Glomerular endothelial cell (primary cell): ENCODE data around the gene PPP1R1B. TPM values are rescaled to one million over a fixed set of nuclear protein-coding genes. Genes with fewer than 3 reads are reported as not detected.

Source experiments
- DNase-seq: peaks from one replicate; pipeline ENCODE4 v3.0.0-alpha.2; 2011; ENCODE audit warnings: low read depth, low spot score; ENCODE audit errors: extremely low read depth
- total RNA-seq: library from RNA; depleted of rRNA; stranded (reverse); fragments of >200 nt; gene quantifications from 2 replicates; pipeline ENCODE4 v1.2.3, GENCODE V29; 2015

Gene PPP1R1B
- total RNA-seq, 1 donor from 2014 or later: not detected

DNA sequence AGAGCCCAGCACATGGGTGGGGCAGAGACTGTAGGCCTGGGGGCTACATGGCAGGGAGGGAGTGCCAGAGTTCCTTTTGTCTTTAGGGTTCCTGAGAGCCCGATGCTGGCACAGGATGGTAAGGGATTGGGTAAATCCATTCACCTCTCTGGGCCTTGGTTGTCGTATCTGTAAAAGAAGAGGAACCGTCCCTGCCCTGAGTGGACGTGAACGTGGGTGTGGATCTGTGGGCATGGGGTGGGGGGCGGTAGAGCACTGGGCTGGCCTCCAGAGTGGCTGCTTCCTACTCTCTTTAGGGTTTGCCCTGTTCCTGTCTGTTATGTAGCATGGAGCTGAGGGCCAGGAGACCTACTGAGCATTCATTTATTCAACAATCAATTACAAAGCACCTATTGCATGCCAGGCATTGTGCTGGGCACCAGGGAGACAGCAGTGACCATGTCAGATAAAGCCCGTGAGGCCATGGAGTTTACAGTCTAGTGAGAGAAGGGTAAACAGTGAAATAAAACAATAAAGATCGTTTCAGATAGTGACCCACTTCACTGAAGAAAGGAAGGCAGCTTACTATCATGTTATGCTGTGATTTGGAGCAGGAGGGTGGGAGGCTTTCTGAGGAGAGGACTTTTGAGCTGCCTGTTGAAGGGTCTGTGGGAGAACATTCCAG lies 25.3 kb downstream of the PPP1R1B start:
- DNase-seq: no peak

DNA sequence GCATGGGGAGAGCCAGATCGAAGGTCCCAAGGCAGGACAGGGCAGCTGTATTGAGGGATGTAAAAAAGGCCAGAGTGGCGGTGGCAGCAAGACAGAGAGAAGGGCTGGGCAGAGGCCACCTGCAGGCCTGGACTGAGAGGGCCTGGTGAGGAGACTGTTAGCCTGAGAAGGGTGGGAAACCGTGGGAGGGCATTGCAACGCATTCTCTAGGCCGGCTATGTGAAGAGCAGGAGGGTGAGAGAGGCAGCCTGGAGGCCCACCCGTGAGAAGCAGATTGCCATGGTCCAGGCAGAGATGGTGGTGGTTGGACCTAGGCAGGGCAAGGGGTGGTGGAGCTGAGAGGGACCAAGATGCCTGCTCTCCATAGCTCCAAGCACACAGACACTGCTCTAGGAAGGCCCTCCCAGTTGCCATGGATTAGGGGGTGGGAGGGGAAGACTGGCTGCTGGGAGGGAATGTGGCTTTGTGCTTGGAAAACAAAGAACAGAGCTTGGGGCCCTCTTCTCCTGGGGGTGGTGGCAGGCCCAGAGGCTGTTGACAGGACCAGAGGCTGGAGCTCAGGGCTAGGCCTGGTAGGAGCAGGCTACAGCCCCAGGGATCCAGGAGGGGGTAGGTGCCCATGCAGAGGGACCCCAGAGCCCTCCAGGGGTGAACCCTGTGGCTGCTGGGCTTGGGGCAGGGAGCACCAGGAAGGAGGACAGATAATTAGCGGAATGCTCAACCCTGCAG lies 26.0 kb downstream of the PPP1R1B start:
- no peak for DNase-seq

DNA sequence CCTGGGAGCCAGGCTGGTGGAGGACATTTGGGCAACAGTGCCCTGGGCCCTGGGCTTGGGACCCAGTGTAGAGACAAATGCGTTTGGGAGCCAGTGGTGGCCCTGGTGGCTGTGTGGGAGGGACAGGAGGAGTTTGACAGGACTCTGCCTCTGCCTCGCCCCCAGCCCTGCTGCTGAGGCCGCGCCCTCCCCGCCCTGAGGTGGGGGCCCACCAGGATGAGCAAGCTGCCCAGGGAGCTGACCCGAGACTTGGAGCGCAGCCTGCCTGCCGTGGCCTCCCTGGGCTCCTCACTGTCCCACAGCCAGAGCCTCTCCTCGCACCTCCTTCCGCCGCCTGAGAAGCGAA lies 26.5 kb downstream of the PPP1R1B start:
- no peak for DNase-seq

DNA sequence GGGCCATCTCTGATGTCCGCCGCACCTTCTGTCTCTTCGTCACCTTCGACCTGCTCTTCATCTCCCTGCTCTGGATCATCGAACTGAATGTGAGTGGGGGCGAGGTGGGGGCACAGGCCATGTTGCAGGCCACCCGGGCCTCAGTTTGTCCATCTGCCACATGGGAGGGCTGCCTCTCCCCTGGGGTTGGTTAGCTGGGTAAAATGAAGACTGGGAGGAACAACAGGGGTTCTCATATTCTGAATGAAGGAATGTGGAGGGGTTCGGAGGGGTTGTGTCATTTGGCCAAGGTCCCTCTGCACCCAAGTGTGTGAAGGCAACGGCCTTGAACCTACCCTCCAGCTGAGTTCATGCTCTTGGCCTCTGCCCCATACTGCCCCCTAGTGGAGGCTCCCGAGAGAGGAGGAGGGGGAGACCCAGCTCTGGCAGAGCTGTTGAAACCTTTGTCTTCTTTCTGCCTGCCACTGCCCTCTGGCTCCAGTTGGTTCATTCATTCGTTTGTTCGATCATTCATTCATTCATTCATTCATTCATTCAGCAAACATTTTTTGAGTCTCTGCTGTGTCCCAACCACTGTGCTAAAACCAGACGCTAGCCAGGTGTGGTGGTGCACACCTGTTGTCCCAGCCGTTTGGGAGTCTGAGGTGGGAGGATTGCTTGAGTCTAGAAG lies 27.0 kb downstream of the PPP1R1B start:
- no peak for DNase-seq

DNA sequence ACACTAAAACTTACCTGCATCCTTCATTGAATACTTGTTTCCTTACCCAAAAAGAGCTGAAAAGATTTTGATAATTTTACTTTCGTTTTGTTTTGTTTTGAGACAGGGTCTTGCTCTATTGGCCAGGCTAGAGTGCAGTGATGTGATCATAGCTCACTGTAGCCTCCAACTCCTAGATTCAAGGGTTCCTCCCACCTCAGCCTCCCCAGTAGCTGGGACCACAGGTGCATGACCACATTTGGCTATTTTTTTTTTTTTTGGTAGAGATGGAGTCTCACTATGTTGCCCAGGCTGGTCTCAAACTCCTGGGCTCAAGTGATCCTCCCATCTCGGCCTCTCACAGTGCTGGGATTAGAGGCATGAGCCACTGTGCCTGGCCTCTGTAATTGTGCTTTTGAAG lies 28.4 kb downstream of the PPP1R1B start:
- DNase-seq: no peak

DNA sequence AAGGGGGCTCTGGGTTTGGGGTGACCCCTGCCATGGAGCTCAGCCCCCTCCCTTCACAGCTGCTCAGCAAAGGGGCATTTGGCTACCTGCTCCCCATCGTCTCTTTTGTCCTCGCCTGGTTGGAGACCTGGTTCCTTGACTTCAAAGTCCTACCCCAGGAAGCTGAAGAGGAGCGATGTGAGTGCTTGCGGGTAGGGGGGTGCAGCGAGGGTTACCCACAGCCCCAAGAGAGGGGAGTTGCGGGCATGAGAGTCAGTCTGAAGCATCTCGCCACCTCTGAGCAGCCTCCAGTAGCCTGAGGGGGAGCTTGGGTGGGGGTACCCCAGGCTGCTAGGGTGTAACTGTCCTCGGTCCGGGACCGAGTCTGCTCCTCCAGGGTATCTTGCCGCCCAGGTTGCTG lies 31.6 kb downstream of the PPP1R1B start:
- DNase-seq: no peak

DNA sequence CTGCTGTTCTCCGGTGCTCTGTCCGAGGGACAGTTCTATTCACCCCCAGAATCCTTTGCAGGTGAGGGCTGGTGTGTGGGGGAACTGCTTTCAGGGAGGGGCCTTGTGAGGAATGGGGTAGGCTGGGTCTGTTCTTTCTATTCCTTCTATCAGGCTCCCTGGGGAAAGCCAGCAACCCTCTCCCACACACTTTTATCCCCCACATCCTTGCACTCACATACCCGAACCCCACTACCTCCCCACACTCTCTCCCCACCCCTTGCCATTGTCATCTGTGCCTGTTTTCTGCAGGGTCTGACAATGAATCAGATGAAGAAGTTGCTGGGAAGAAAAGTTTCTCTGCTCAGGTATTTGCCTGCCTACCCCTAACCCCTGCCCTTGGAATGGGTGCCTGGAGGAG lies 32.0 kb downstream of the PPP1R1B start:
- no peak for DNase-seq

DNA sequence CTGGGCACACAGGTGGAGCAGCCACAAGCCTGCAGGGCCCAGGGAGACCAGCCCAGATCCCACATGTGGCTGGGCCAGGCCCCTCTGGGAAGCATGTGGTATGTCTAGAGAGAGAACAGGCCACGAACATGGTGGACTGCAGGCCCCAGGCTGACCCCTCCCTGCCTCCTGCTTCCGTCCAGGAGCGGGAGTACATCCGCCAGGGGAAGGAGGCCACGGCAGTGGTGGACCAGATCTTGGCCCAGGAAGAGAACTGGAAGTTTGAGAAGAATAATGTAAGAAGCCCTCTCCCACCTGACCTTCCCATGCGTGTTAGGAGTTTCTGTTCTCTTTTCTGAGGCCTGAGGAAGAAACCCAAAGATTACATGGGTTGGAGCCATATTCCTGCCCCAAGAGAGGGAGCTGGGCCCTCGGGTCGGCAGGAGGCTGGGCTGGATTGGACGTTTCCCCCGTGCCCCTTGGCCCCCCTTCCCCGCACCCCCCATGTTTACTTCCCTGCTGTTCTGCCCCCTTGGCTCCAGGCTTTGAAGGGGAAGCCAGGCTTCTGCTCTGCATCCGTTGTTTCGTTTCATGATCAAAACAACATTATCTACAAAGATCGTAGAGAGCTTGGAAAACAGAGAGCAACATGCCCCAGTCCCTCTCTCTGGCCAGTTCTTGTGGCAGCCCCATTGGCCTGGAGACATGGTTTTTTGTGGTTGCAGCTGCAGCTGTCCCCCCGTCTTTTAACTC lies 32.7 kb downstream of the PPP1R1B start:
- DNase-seq: no peak

DNA sequence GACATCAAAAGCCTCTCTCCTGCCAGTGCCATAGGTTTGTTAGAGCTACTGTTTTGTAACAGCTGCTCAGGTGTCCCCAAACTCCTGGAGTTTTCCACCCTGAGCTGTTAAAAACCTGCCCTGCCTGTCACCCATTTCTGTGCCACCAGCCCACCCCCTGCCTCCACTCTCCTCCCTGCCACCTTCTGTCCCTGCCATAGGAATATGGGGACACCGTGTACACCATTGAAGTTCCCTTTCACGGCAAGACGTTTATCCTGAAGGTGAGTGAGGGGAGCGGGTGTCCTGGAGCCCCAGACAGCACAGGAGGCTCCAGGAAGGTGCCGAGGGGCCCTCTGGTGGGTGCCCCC lies 33.2 kb downstream of the PPP1R1B start:
- DNase-seq: no peak

DNA sequence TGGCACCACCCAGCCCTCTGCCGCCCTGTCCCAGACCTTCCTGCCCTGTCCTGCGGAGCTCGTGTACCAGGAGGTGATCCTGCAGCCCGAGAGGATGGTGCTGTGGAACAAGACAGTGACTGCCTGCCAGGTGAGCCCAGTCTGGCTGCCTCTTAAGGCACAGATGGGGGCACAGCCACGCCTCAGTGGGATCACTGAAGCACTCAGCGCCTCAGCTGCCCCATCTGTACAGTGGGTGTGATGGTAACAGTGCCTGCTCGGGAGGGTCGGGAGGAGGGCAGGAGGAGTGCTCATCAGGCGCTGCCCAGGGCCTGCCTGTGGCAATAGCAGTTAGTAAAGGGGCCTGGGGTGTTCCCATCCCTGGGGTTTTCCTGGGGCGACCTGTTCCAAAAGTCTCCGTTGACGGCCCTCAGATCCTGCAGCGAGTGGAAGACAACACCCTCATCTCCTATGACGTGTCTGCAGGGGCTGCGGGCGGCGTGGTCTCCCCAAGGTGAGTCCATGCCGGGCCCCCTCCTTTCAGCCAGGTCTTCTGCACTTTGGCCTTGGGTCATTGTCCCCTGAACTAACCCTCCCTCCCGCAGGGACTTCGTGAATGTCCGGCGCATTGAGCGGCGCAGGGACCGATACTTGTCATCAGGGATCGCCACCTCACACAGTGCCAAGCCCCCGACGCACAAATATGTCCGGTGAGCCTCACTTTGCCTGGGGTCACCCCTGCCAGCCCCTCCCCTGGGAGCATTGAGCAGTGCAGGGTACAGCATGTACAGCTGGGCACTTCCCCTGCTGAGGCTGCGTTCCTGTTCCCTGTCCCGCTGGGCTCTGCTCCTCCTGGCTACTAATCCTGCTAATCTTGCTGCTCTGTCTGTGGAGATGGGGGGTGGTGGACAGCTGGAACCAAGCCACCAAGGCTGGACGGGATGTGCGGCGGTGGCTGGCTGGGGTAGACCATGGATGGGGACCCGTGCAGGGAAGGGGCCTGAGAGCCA lies 33.9 kb downstream of the PPP1R1B start:
- no peak for DNase-seq

DNA sequence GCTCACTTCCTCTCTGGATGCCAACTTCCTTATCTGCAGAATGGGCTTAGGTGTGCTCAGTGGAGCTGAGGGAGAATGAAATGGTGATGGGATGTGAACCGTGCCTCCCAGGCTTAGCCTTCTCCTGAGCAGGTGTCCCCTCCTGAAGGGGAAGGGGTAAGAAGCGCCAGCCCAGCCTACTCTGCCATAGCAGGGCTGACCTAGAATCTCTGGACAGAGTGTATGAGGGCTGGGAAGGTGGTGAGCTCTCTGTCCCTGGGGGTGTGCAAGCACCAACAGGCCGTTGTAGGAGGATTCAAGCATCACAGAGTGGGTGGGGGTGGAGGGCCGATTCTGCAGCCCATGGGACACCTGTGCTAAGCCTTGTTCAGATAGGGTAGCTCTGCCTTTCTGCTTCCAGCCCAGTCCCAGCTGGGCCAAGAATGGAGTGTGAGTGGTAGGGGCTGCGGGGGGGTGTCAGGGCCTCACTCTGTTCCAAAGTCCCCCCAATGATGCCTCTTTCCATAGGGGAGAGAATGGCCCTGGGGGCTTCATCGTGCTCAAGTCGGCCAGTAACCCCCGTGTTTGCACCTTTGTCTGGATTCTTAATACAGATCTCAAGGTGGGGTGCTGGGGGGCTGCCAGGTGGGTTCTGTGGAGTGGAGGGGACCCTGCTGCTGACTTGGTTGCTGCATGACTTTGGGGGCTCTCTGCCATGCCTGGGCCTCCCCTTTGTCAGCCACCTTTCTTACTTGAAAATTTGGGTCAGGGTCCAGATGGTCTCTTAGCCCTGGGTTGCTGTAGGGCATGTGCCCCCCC lies 35.2 kb downstream of the PPP1R1B start:
- no peak for DNase-seq

DNA sequence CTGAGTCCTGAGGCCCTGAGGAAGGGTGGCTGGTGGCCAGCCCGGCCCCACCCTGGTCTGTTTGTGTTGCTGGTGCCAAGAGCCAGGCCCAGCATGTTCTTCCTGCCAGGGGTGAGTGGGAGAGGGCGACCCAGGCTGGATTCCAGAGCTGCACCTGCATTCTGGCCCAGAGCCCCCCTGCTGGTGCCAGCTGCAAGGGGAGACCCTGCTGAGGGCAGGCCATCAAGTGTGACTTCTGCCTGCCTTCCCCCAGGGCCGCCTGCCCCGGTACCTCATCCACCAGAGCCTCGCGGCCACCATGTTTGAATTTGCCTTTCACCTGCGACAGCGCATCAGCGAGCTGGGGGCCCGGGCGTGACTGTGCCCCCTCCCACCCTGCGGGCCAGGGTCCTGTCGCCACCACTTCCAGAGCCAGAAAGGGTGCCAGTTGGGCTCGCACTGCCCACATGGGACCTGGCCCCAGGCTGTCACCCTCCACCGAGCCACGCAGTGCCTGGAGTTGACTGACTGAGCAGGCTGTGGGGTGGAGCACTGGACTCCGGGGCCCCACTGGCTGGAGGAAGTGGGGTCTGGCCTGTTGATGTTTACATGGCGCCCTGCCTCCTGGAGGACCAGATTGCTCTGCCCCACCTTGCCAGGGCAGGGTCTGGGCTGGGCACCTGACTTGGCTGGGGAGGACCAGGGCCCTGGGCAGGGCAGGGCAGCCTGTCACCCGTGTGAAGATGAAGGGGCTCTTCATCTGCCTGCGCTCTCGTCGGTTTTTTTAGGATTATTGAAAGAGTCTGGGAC lies 36.0 kb downstream of the PPP1R1B start:
- DNase-seq: no peak

DNA sequence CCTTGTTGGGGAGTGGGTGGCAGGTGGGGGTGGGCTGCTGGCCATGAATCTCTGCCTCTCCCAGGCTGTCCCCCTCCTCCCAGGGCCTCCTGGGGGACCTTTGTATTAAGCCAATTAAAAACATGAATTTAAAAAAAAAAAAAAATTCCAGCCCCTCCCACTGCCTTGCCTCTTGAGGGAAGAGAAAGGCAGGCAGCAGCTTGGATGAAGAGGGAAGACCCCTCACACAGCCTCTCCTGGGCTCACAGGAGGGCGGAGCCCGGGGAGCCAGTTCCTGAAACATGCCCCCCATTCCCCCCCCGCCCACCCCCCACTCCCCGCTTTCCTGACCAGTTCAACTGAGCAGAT lies 36.6 kb downstream of the PPP1R1B start:
- no peak for DNase-seq

DNA sequence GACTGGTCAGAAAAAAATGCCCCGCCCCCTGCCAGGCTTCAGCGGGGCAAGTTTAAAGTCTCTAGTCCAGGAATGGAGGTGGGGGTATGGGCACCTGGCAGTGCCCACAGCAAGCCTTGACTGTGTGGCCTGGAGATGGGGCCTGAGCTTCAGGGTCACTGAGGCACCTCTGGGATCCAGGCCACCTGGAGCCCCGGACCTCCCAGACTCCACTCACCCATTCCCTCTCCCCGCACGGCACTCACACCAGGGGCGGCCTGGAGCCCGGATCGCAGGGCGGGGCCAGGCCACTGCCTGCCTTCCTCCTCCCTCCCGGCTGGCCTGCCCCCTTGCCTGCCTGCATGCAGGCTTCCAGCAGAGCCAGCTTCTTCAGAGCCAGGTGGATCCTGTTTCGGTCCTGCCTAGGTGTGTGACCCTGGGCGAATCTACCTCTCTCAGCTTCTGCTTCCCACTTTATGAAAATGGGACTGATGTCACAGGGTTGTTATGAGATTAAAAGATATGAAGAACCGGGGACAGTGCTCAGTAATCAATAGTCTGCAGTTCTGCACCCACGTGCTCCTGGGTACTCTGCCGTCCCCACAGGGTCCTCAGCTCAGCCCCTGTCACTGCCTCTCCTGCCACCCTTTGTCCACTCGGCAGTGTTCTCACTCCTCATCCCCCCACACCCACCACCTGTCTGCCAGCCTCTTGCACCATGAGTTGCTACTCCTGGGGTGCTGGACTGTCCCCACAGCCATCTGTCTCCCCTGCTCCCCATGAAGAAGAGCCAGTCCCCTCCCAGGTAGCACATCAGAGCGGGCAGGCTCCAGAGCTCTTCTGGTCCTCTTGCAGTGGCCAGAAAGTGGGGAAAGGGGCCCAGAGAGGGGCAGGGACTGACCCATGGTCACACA lies 37.2 kb downstream of the PPP1R1B start:
- DNase-seq: no peak

DNA sequence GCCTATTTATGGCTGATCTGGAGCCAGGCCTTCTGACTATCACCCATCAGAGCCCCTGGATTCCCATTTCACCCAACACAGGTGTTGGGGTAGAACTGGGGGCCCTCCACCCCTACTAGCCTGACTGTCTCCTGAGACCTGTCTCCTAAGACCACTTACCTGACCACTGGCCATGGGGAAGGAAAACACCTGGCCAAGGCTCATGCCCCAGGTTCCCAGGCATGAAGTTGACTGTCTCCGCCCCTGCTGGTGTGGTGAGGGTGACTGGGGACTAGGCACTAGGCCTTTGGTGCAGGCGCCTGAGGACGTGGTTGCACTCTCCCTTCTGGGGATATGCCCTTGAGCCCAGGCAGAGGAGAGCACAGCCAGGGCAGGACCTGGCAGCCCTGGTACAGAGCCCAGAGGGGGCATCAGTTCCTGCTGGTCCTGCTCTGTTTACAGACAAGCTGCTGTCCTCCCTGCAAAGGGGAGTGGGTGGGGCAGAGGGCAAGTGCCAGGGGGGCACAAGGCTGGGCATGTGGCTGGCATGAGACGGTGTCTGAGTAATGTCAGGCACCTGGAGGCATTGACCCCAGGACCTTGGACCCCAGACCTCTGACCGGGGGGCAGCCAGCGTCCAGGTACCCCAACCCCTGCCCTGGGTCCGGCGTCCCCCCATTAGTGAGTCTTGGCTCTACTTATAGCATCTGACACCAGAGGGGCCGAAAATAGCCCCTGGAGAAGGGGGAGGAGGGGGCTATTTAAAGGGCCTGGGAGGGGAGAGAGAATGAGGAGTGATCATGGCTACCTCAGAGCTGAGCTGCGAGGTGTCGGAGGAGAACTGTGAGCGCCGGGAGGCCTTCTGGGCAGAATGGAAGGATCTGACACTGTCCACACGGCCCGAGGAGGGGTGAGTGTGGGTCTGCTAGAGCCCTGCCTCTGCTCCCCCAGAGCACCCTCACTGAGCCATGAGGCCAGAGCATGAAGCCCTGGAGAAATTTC lies 38.1 kb downstream of the PPP1R1B start, which contains the start of gene TCAP:
TCAP (plus strand) TSS at position 769 of the 981 bp plus-strand sequence; CDS start at position 780, 11 bp downstream.
- DNase-seq: no peak

DNA sequence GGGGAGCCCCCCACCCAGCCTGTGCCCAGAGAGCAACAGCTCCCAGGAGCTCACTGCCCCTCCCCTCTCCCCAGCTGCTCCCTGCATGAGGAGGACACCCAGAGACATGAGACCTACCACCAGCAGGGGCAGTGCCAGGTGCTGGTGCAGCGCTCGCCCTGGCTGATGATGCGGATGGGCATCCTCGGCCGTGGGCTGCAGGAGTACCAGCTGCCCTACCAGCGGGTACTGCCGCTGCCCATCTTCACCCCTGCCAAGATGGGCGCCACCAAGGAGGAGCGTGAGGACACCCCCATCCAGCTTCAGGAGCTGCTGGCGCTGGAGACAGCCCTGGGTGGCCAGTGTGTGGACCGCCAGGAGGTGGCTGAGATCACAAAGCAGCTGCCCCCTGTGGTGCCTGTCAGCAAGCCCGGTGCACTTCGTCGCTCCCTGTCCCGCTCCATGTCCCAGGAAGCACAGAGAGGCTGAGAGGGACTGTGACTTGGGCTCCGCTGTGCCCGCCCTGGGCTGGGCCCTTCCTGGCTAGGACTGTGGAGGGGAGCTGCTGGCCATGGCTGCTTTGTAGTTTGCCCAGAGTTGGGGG lies 39.0 kb downstream of the PPP1R1B start:
- DNase-seq: no peak
